Hematopoietic multipotent progenitor cell treated with erythropoietin and hydrocortisone succinate and interleukin-3 and kit ligand, for 17 days (in vitro differentiated cells): Measurements from ENCODE around the gene TASP1.

Source experiments
- DNase-seq: peaks from one replicate; pipeline ENCODE4 v3.0.0-alpha.2; 2015; ENCODE audit warnings: low spot score

Gene TASP1

GRCh38 chr20:13432126-13432525 is 206.6 kb downstream of the TASP1 start:
- no peak for DNase-seq

- DNase-seq, result no peak
Measured at GRCh38 chr20:13430346-13431002, 208.3 kb downstream of the TASP1 start.

GRCh38 chr20:13428684-13429083 is 210.0 kb downstream of the TASP1 start:
- DNase-seq, result no peak

GRCh38 chr20:13426870-13427269 is 211.9 kb downstream of the TASP1 start:
- DNase-seq, result peak; percentile 25

GRCh38 chr20:13425381-13426135 is 213.2 kb downstream of the TASP1 start:
- no peak for DNase-seq

- no peak for DNase-seq
Measured at GRCh38 chr20:13424174-13424833, 214.4 kb downstream of the TASP1 start.

GRCh38 chr20:13423472-13424173 is 215.1 kb downstream of the TASP1 start:
- DNase-seq, result no peak

GRCh38 chr20:13422637-13423036 is 216.1 kb downstream of the TASP1 start:
- DNase-seq, result peak; percentile 37

- no peak for DNase-seq
Measured at GRCh38 chr20:13420625-13421024, 218.1 kb downstream of the TASP1 start.

- DNase-seq, result no peak
Measured at GRCh38 chr20:13419477-13419876, 219.3 kb downstream of the TASP1 start.

- DNase-seq, result no peak
Measured at GRCh38 chr20:13418263-13419229, 220.2 kb downstream of the TASP1 start.

- no peak for DNase-seq
Measured at GRCh38 chr20:13416531-13416930, 222.2 kb downstream of the TASP1 start.

GRCh38 chr20:13412806-13413445 is 225.8 kb downstream of the TASP1 start:
- DNase-seq, result no peak

GRCh38 chr20:13404293-13404692 is 234.4 kb downstream of the TASP1 start:
- no peak for DNase-seq

- no peak for DNase-seq
Measured at GRCh38 chr20:13403453-13403852, 235.3 kb downstream of the TASP1 start.

- no peak for DNase-seq
Measured at GRCh38 chr20:13402986-13403385, 235.7 kb downstream of the TASP1 start.

GRCh38 chr20:13402171-13402760 is 236.5 kb downstream of the TASP1 start:
- DNase-seq, result no peak

- no peak for DNase-seq
Measured at GRCh38 chr20:13401596-13401995, 237.1 kb downstream of the TASP1 start.

GRCh38 chr20:13400453-13400852 is 238.3 kb downstream of the TASP1 start:
- DNase-seq, result no peak

- DNase-seq, result no peak
Measured at GRCh38 chr20:13397300-13397724, 241.4 kb downstream of the TASP1 start.
